Transverse colon (tissue), 3 donors: Measurements from ENCODE around the gene SLA2.

ENCODE experiments used
- CTCF ChIP-seq, 5 experiments: fragments of 200-600 bp in 3 of 5; fragments of 450-650 bp in 2 of 5; sonication (generic) in 3 of 5; IDR thresholded peaks; 1 replicate in 2 of 5; 2 replicates in 3 of 5; pipeline ENCODE4 v1.5.1; 2016 to 2017; ENCODE audit warnings: antibody characterized with exemption in 5 of 5, inconsistent platforms in 3 of 5, mild to moderate bottlenecking in 2 of 5, moderate library complexity in 1 of 5
- POLR2A ChIP-seq: fragments of 450-650 bp; IDR thresholded peaks from one replicate; pipeline ENCODE4 v1.6.1; 2016; ENCODE audit warnings: antibody characterized with exemption, mild to moderate bottlenecking, moderate library complexity

GRCh38 chr20:36569847-36570429, 76.1 kb downstream of the SLA2 start:
- TF ChIP-seq POLR2A (no peak), CTCF (IDR thresholded peaks at IDR 0.05) (no peak)
